Kidney (tissue), 14 donors: ENCODE measurements around the gene ARHGAP26. TPM values are rescaled to one million over a fixed set of nuclear protein-coding genes. Genes with fewer than 3 reads are reported as not detected.

Source experiments
- DNase-seq, 5 donors: peaks; one replicate each; pipeline ENCODE4 v3.0.0-alpha.2; 2013 to 2020
- FAIRE-seq: peaks from 2 replicates; lab custom pipeline; 2012; peaks lifted over from hg19 to GRCh38; lab: Jason Lieb, UNC
- H3K27ac ChIP-seq, 2 donors: one replicate each; pipeline ENCODE4 v1.7.0; 2013; ENCODE audit warnings: low read depth in 2 of 2, low read length in 2 of 2, inconsistent platforms in 1 of 2
- H3K27me3 ChIP-seq: one replicate; pipeline ENCODE4 v1.7.1; 2013; ENCODE audit warnings: low read length, inconsistent platforms; ENCODE audit not compliant: control insufficient read depth, insufficient read depth
- H3K36me3 ChIP-seq, 3 donors: one replicate each; pipeline versions ENCODE4 v1.7.0 to v1.7.1; 2013; ENCODE audit warnings: low read length in 3 of 3, control low read depth in 1 of 3, inconsistent platforms in 1 of 3; ENCODE audit not compliant: insufficient read depth in 3 of 3, control insufficient read depth in 2 of 3
- H3K4me1 ChIP-seq, 3 donors: one replicate each; pipeline versions ENCODE4 v1.7.0 to v1.7.1; 2013; ENCODE audit warnings: low read length in 3 of 3, inconsistent platforms in 1 of 3, low read depth in 1 of 3; ENCODE audit not compliant: control insufficient read depth in 2 of 3, insufficient read depth in 2 of 3
- H3K4me3 ChIP-seq, 3 donors: one replicate each; pipeline versions ENCODE4 v1.7.0 to v1.8.1; 2013; ENCODE audit warnings: low read length in 3 of 3, control low read depth in 1 of 3, inconsistent platforms in 1 of 3
- H3K9ac ChIP-seq, 3 donors: one replicate each; pipeline versions ENCODE4 v1.7.0 to v1.7.1; 2013; ENCODE audit warnings: low read length in 3 of 3, control low read depth in 1 of 3, inconsistent platforms in 1 of 3
- H3K9me3 ChIP-seq, 3 donors: one replicate each; pipeline versions ENCODE4 v1.7.0 to v1.7.1; 2013; ENCODE audit warnings: low read length in 3 of 3, control low read depth in 1 of 3, inconsistent platforms in 1 of 3; ENCODE audit not compliant: control insufficient read depth in 2 of 3, insufficient read depth in 1 of 3
- intact Hi-C: fragments of 100-400 bp; cut with DNase I; formaldehyde crosslinking; loops from one replicate; pipeline ENCODE4 v1.11.1; 2022
- polyA plus RNA-seq: library from polyadenylated mRNA; stranded (reverse); fragments of 350-450 nt; fragmentation: Illumina TruSeq; extraction: RNeasy Lipid Tissue Mini Kit (QIAGEN cat#74804); gene quantifications from one replicate; pipeline ENCODE4 v1.2.3, GENCODE V29; 2014; ENCODE audit warnings: low read depth, low replicate concordance; ENCODE audit not compliant: insufficient read depth
- total RNA-seq: library from RNA; stranded (reverse); fragmentation: NEBNext Ultra II Directional; extraction: Animal tissue kit (Norgen Biotek cat#: 25700); gene quantifications from one replicate; pipeline ENCODE4 v1.2.1, GENCODE V29; 2021
- TF ChIP-seq, protein P1 (sequence below): IDR thresholded peaks from 3 replicates; pipeline ENCODE4 v1.5.1; 2012; ENCODE audit warnings: mild to moderate bottlenecking, moderate library complexity, borderline replicate concordance; ENCODE audit not compliant: insufficient read depth; ENCODE audit errors: extremely low read depth
- donor health status: control.
- donor health status: control.
- donor health status: control.
- donor health status: control.
- donor health status: control.
- donor health status: DM: yes; HTN: yes; CAD: no.
- donor health status: Normal renal cell carcinoma (clear cell type).

Gene ARHGAP26
- total and polyA plus RNA-seq, 2 donors from 2014 or later: 2.5 to 85.7 TPM

GRCh38 chr5:143013176-143013891 lies 243.2 kb downstream of the ARHGAP26 start:
- DNase-seq (no peak), FAIRE-seq (no peak)
- Histone ChIP-seq H3K9me3 (no peaks in the 10 kb centered on the region), H3K36me3 (peaks cover 0 to 6% (median 0%) of the 10 kb centered on the region in 3 donors), H3K27ac (no peak overlapping the region), H3K27me3 (no peaks in the 10 kb centered on the region), H3K4me3 (no peak overlapping the region), H3K9ac (no peak overlapping the region), H3K4me1 (peaks cover 0 to 11% (median 2%) of the 10 kb centered on the region in 3 donors)
- TF ChIP-seq, protein P1, sequence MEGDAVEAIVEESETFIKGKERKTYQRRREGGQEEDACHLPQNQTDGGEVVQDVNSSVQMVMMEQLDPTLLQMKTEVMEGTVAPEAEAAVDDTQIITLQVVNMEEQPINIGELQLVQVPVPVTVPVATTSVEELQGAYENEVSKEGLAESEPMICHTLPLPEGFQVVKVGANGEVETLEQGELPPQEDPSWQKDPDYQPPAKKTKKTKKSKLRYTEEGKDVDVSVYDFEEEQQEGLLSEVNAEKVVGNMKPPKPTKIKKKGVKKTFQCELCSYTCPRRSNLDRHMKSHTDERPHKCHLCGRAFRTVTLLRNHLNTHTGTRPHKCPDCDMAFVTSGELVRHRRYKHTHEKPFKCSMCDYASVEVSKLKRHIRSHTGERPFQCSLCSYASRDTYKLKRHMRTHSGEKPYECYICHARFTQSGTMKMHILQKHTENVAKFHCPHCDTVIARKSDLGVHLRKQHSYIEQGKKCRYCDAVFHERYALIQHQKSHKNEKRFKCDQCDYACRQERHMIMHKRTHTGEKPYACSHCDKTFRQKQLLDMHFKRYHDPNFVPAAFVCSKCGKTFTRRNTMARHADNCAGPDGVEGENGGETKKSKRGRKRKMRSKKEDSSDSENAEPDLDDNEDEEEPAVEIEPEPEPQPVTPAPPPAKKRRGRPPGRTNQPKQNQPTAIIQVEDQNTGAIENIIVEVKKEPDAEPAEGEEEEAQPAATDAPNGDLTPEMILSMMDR: no peak
- intact Hi-C loops: no loop called here

DNA sequence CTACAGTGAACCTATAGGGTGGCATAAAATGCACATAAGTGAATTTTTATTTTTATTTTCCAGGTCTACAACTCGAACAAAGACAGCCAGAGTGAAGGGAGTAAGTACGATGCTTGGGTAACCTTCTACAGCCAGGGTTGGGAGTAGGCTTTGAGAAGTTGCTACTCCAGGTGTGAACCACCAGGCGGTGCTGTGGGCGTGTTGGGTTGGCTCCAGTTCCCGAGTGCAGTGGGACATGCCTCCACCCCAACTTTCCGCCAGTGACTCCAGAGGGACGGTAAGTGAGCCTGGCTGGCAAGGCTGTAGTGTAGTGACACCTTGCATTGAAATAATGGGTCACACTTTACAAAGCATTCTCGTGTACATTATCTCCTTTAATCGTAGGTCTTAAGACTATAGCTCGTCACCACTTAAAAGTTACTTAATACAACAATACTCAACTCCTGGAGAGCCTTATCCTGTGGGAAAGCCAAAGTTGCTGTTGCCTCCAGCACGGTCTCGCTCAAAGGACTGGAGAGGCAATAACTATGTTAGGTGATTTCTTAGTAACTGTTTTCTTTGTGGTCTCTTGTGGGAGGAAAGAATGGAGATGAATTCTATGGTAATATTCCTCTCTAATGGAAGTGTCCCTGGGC lies 244.0 kb downstream of the ARHGAP26 start:
- H3K27ac ChIP-seq: no peak overlapping the region
- no peak overlapping the region for H3K9ac ChIP-seq
- H3K27me3 ChIP-seq: no peaks in the 10 kb centered on the region
- intact Hi-C loops: no loop called here
- TF ChIP-seq, protein P1: peak; percentile 16
- H3K4me1 ChIP-seq: peaks cover 0 to 11% (median 2%) of the 10 kb centered on the region in 3 donors
- no peak for FAIRE-seq
- no peak overlapping the region for H3K4me3 ChIP-seq
- no peaks in the 10 kb centered on the region for H3K9me3 ChIP-seq
- H3K36me3 ChIP-seq: peaks cover 0 to 6% (median 0%) of the 10 kb centered on the region in 3 donors
- no peak for DNase-seq

- Histone ChIP-seq H3K4me3 (no peak overlapping the region), H3K4me1 (no peaks in the 10 kb centered on the region), H3K9ac (no peak overlapping the region), H3K27me3 (no peaks in the 10 kb centered on the region), H3K36me3 (peaks cover 0 to 6% (median 0%) of the 10 kb centered on the region in 3 donors), H3K27ac (no peak overlapping the region), H3K9me3 (no peaks in the 10 kb centered on the region)
- FAIRE-seq (no peak), DNase-seq (peak in 2 of 5 donors; percentile 33 to 57)
- intact Hi-C loops: no loop called here
- TF ChIP-seq, protein P1: peak; percentile 29
Observed at GRCh38 chr5:143016777-143017516, 246.8 kb downstream of the ARHGAP26 start.
